DOHH2 (cell line): ENCODE data around the gene MRPS31.

Source experiments
- H3F3A ChIP-seq: fragments of 200-600 bp; sonication (generic), shearing (Covaris generic); 2 replicates; pipeline ENCODE4 v1.6.0; 2016; ENCODE audit warnings: antibody characterized with exemption, mild to moderate bottlenecking; ENCODE audit not compliant: control insufficient read depth, insufficient read depth
- H3K27ac ChIP-seq: fragments of 200-600 bp; sonication (generic); 2 replicates; pipeline ENCODE4 v1.5.1; 2014; ENCODE audit warnings: low read depth, mild to moderate bottlenecking, low read length, moderate library complexity
- H3K27me3 ChIP-seq: fragments of 200-600 bp; sonication (generic); 2 replicates; pipeline ENCODE4 v1.6.1; 2014; ENCODE audit warnings: mild to moderate bottlenecking, low read length, mixed read lengths; ENCODE audit not compliant: control insufficient read depth
- H3K36me3 ChIP-seq: fragments of 200-600 bp; sonication (generic); 2 replicates; pipeline ENCODE4 v1.6.1; 2014; ENCODE audit warnings: mild to moderate bottlenecking, low read length, moderate library complexity, mixed read lengths; ENCODE audit not compliant: control insufficient read depth
- H3K4me1 ChIP-seq: fragments of 200-600 bp; sonication (generic); 2 replicates; pipeline ENCODE4 v1.6.1; 2014; ENCODE audit warnings: mild to moderate bottlenecking, low read length, mixed read lengths; ENCODE audit not compliant: control insufficient read depth
- H3K4me2 ChIP-seq: fragments of 200-600 bp; sonication (generic); 2 replicates; pipeline ENCODE4 v1.6.0; 2014; ENCODE audit warnings: mild to moderate bottlenecking, low read length, moderate library complexity
- H3K4me3 ChIP-seq: fragments of 200-600 bp; sonication (generic); 2 replicates; pipeline ENCODE4 v1.5.1; 2014; ENCODE audit warnings: mild to moderate bottlenecking, low read length, mixed read lengths
- H3K79me2 ChIP-seq: fragments of 200-600 bp; sonication (generic); 2 replicates; pipeline ENCODE4 v1.6.1; 2014; ENCODE audit warnings: mild to moderate bottlenecking, low read length, mixed read lengths; ENCODE audit not compliant: control insufficient read depth
- H3K9me2 ChIP-seq: fragments of 200-600 bp; sonication (generic); replicated peaks from 2 replicates; pipeline ENCODE4 v1.6.1; 2014; ENCODE audit warnings: mild to moderate bottlenecking, low read length, mixed read lengths; ENCODE audit not compliant: control insufficient read depth
- H3K9me3 ChIP-seq: fragments of 200-600 bp; sonication (generic); 2 replicates; pipeline ENCODE4 v1.6.1; 2014; ENCODE audit warnings: antibody characterized with exemption, low read length, mixed read lengths; ENCODE audit not compliant: control insufficient read depth, insufficient read depth
- H4K20me1 ChIP-seq: fragments of 200-600 bp; sonication (generic); 2 replicates; pipeline ENCODE4 v1.6.0; 2014; ENCODE audit warnings: low read depth, mild to moderate bottlenecking, antibody characterized with exemption, low read length, moderate library complexity; ENCODE audit not compliant: control insufficient read depth, insufficient read depth
- CTCF ChIP-seq: fragments of 200-600 bp; sonication (generic); IDR thresholded peaks from one replicate; pipeline ENCODE4 v1.5.1; 2014; ENCODE audit warnings: antibody characterized with exemption, mild to moderate bottlenecking, low read depth, low read length; ENCODE audit not compliant: poor library complexity, severe bottlenecking
- EZH2phosphoT487 ChIP-seq: fragments of 200-600 bp; sonication (generic); IDR thresholded peaks from 2 replicates; pipeline ENCODE4 v1.6.1; 2017; ENCODE audit warnings: borderline replicate concordance, mild to moderate bottlenecking, antibody characterized with exemption, low read length, moderate library complexity, mixed read lengths

Gene MRPS31

GRCh38 chr13:40694426-40694825 is 76.6 kb downstream of the MRPS31 start:
- Histone ChIP-seq H3K79me2 (peaks cover 10% of the 10 kb centered on the region; the same call in 1 of the 2 replicates), H3K4me1 (peaks cover 95% of the 10 kb centered on the region), H4K20me1 (no peaks in the 10 kb centered on the region), H3K4me2 (peak overlapping the region; percentile 69), H3K4me3 (peak overlapping the region; percentile 52), H3F3A (peaks cover 49% of the 10 kb centered on the region), H3K27ac (peak overlapping the region; percentile 96), H3K36me3 (peaks cover 7% of the 10 kb centered on the region; the same call in 1 of the 2 replicates), H3K27me3 (no peaks in the 10 kb centered on the region), H3K9me2 (no peaks in the 10 kb centered on the region), H3K9me3 (peaks cover 4% of the 10 kb centered on the region; the same call in 1 of the 2 replicates)
- TF ChIP-seq CTCF (no peak), EZH2phosphoT487 (no peak)

DNA sequence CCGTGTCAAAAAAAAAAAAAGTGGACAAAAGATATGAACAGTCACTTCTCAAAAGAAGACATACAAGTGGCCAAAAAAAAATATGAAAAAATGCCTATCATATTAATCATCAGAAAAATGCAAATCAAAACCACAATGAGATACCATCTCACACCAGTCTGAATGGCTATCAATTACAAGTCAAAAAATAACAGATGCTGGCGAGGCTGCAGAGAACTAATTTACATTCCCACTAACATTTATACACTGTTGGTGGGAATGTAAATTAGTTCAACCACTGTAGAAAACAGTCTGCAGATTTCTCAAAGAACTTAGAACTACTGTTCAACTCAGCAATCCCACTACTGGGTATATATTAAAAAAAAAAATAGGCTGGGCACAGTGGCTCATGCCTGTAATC is 78.0 kb downstream of the MRPS31 start:
- Histone ChIP-seq H4K20me1 (no peaks in the 10 kb centered on the region), H3K4me3 (peak overlapping the region; percentile 52), H3K79me2 (peaks cover 10% of the 10 kb centered on the region; the same call in 1 of the 2 replicates), H3K4me1 (peaks cover 92% of the 10 kb centered on the region), H3F3A (peaks cover 50% of the 10 kb centered on the region), H3K4me2 (peak overlapping the region; percentile 69), H3K27ac (peak overlapping the region; percentile 96), H3K36me3 (peaks cover 7% of the 10 kb centered on the region; the same call in 1 of the 2 replicates), H3K9me2 (no peaks in the 10 kb centered on the region), H3K9me3 (peaks cover 4% of the 10 kb centered on the region; the same call in 1 of the 2 replicates), H3K27me3 (no peaks in the 10 kb centered on the region)
- TF ChIP-seq CTCF: no peak
- no peak for TF ChIP-seq EZH2phosphoT487

- peak overlapping the region; percentile 37 for H3K27ac ChIP-seq
- H3K79me2 ChIP-seq: peaks cover 5% of the 10 kb centered on the region; the same call in 1 of the 2 replicates
- no peaks in the 10 kb centered on the region for H4K20me1 ChIP-seq
- H3K36me3 ChIP-seq: peaks cover 7% of the 10 kb centered on the region; the same call in 1 of the 2 replicates
- H3F3A ChIP-seq: peaks cover 32% of the 10 kb centered on the region
- TF ChIP-seq CTCF (no peak), EZH2phosphoT487 (no peak)
- no peaks in the 10 kb centered on the region for H3K27me3 ChIP-seq
- H3K4me1 ChIP-seq: peaks cover 71% of the 10 kb centered on the region
- H3K9me3 ChIP-seq: peaks cover 4% of the 10 kb centered on the region; the same call in 1 of the 2 replicates
- H3K4me2 ChIP-seq: peak overlapping the region; percentile 44
- no peaks in the 10 kb centered on the region for H3K9me2 ChIP-seq
- no peak overlapping the region for H3K4me3 ChIP-seq
These were observed 82.2 kb downstream of the MRPS31 start for GRCh38 chr13:40688781-40689180.
